Neuronal stem cell (in vitro differentiated cells): ENCODE measurements around the gene ZNF407.

Source experiments
- DNase-seq: peaks from one replicate; pipeline ENCODE4 v3.0.0-alpha.2; 2013; ENCODE audit warnings: low spot score
- H2AFZ ChIP-seq: one replicate; pipeline ENCODE4 v1.6.1; 2013; ENCODE audit warnings: mild to moderate bottlenecking, low read length, inconsistent platforms
- H2AK5ac ChIP-seq: 2 replicates; pipeline ENCODE4 v1.6.1; 2013; ENCODE audit warnings: low read depth, mild to moderate bottlenecking, inconsistent platforms, low read length, moderate library complexity, mixed read lengths
- H2BK120ac ChIP-seq: 2 replicates; pipeline ENCODE4 v1.6.1; 2013; ENCODE audit warnings: low read depth, mild to moderate bottlenecking, inconsistent platforms, low read length, moderate library complexity, mixed read lengths
- H2BK12ac ChIP-seq: one replicate; pipeline ENCODE4 v1.6.1; 2013; ENCODE audit warnings: low read length, inconsistent platforms
- H2BK15ac ChIP-seq: 2 replicates; pipeline ENCODE4 v1.6.1; 2013; ENCODE audit warnings: mild to moderate bottlenecking, low read length, inconsistent platforms, mixed read lengths
- H2BK5ac ChIP-seq: one replicate; pipeline ENCODE4 v1.6.1; 2013; ENCODE audit warnings: inconsistent platforms, mild to moderate bottlenecking, low read length, moderate library complexity
- H3K14ac ChIP-seq: one replicate; pipeline ENCODE4 v1.6.1; 2013; ENCODE audit warnings: low read length, inconsistent platforms
- H3K18ac ChIP-seq: 2 replicates; pipeline ENCODE4 v1.6.1; 2013; ENCODE audit warnings: low read length, inconsistent platforms
- H3K23ac ChIP-seq: 2 replicates; pipeline ENCODE4 v1.6.1; 2013; ENCODE audit warnings: low read depth, mild to moderate bottlenecking, mixed read lengths, low read length, inconsistent platforms; ENCODE audit not compliant: poor library complexity
- H3K27ac ChIP-seq: replicated peaks from 3 replicates; pipeline ENCODE4 v1.5.1; 2013; ENCODE audit warnings: low read length, inconsistent platforms
- H3K27me3 ChIP-seq, 3 experiments: 2 replicates each; pipeline ENCODE4 v1.6.1; 2013; ENCODE audit warnings: low read length in 3 of 3, mild to moderate bottlenecking in 2 of 3, inconsistent platforms in 1 of 3, low read depth in 1 of 3, mixed read lengths in 1 of 3, moderate library complexity in 1 of 3; ENCODE audit not compliant: control insufficient read depth in 3 of 3, insufficient read depth in 3 of 3
- H3K36me3 ChIP-seq, 2 donors: replicated peaks in 1 of 2; 2 replicates each; pipeline ENCODE4 v1.6.1; 2013; ENCODE audit warnings: low read length in 2 of 2; ENCODE audit not compliant: control insufficient read depth in 2 of 2, insufficient read depth in 2 of 2
- H3K4ac ChIP-seq: 2 replicates; pipeline ENCODE4 v1.6.1; 2013; ENCODE audit warnings: inconsistent platforms, mild to moderate bottlenecking, low read length, moderate library complexity
- H3K4me1 ChIP-seq, 2 donors: 1 replicate in 1 of 2; 2 replicates in 1 of 2; pipeline ENCODE4 v1.6.1; 2013; ENCODE audit warnings: low read length in 2 of 2, low read depth in 1 of 2; ENCODE audit not compliant: control insufficient read depth in 2 of 2, insufficient read depth in 1 of 2
- H3K4me2 ChIP-seq: one replicate; pipeline ENCODE4 v1.6.1; 2013; ENCODE audit warnings: mild to moderate bottlenecking, low read length, inconsistent platforms; ENCODE audit not compliant: insufficient read depth, poor library complexity, severe bottlenecking
- H3K4me3 ChIP-seq, 2 donors: 2 replicates each; pipeline ENCODE4 v1.5.1; 2013; ENCODE audit warnings: low read length in 2 of 2, mild to moderate bottlenecking in 2 of 2, inconsistent platforms in 1 of 2, moderate library complexity in 1 of 2
- H3K79me1 ChIP-seq: one replicate; pipeline ENCODE4 v1.6.1; 2013; ENCODE audit warnings: low read depth, mild to moderate bottlenecking, inconsistent platforms, low read length, moderate library complexity
- H3K9ac ChIP-seq: one replicate; pipeline ENCODE4 v1.6.1; 2013; ENCODE audit warnings: mild to moderate bottlenecking, low read depth, low read length, inconsistent platforms; ENCODE audit not compliant: poor library complexity
- H3K9me3 ChIP-seq, 2 donors: replicated peaks in 1 of 2; 2 replicates each; pipeline versions ENCODE3 to v1.6.1; 2013; ENCODE audit warnings: low read length in 2 of 2, mild to moderate bottlenecking in 2 of 2, inconsistent platforms in 1 of 2, low read depth in 1 of 2, mixed read lengths in 1 of 2, moderate library complexity in 1 of 2; ENCODE audit not compliant: control insufficient read depth in 2 of 2, insufficient read depth in 1 of 2
- H4K8ac ChIP-seq: one replicate; pipeline ENCODE4 v1.6.1; 2013; ENCODE audit warnings: low read depth, mild to moderate bottlenecking, inconsistent platforms, low read length, moderate library complexity
- H4K91ac ChIP-seq: one replicate; pipeline ENCODE4 v1.6.1; 2013; ENCODE audit warnings: low read length, low read depth, mild to moderate bottlenecking, inconsistent platforms; ENCODE audit not compliant: poor library complexity
- WGBS, 2 donors: extraction: QIAGEN DNeasy Blood & Tissue Kit; methylation state at CpG; one replicate each; pipeline ENCODE4 v1.1.7; 2013; ENCODE audit warnings: missing lambda C conversion rate in 2 of 2, mixed read lengths in 1 of 2; ENCODE audit not compliant: insufficient read length in 2 of 2, insufficient replicate concordance in 1 of 2; ENCODE audit errors: extremely low coverage in 2 of 2; 5-methylcytosine and 5-hydroxymethylcytosine counted together

Gene ZNF407

DNA sequence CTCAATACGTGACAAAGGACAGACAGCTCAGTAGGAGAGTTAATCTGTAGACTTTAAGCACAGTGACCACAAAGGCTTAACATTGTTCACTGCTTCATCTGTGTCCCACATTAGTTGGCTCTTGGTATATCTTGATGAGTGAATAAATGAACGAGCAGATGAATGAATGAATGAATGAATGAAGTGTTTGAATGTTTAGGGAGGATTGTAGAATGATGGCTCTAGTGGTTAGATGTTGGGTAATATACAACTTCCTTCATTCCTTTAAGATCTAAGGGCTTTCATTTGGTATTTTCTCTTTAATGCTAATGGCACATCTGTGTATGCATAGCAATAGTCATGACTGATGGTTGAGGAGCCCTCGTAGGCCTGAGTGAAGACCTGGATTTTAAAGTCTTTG, 40.5 kb downstream of the ZNF407 start:
- Histone ChIP-seq H2BK5ac (no peak overlapping the region), H3K4me1 (no peaks in the 10 kb centered on the region), H2AFZ (no peak overlapping the region), H3K18ac (no peak overlapping the region), H3K36me3 (peaks cover 0 to 12% of the 10 kb centered on the region in 2 donors), H3K27ac (no peak overlapping the region), H2AK5ac (no peak overlapping the region), H2BK15ac (no peak overlapping the region), H4K91ac (no peak overlapping the region), H3K23ac (no peak overlapping the region), H2BK120ac (no peak overlapping the region), H4K8ac (no peak overlapping the region), H3K27me3 (no peaks in the 10 kb centered on the region), H3K9ac (no peak overlapping the region), H3K79me1 (no peaks in the 10 kb centered on the region), H2BK12ac (no peak overlapping the region), H3K14ac (no peak overlapping the region), H3K4ac (no peak overlapping the region), H3K4me3 (no peak overlapping the region), H3K9me3 (no peaks in the 10 kb centered on the region), H3K4me2 (no peak overlapping the region)
- DNase-seq = no peak
- 100% methylated on average over 1 of the region's 3 CpGs; no CpG with 5 or more reads in 1 of the 2 donors for WGBS, 2 donors

DNA sequence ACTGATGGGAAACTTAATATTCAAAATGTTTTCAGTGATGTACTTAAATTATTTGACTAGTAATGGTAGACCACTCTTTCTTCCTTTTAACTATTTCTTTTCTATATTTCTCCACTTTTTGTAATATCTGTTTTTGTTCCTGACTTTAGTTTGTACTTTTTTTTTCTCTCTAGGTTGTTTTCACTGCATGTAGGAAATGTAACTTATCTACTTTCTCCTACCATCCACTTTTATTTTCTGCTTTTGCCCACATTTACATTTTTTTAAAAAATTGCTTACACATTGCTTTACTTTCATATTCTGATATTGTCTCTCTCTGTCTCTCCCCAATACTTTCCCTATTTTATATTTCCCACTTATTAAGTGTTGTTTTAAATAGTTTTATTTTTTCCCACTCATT, 47.0 kb downstream of the ZNF407 start:
- Histone ChIP-seq H4K91ac (no peak overlapping the region), H2BK15ac (no peak overlapping the region), H3K4ac (no peak overlapping the region), H3K23ac (no peak overlapping the region), H3K4me2 (no peak overlapping the region), H3K4me1 (no peaks in the 10 kb centered on the region), H4K8ac (no peak overlapping the region), H2BK12ac (no peak overlapping the region), H3K9me3 (no peaks in the 10 kb centered on the region), H2AFZ (no peak overlapping the region), H3K27ac (no peak overlapping the region), H3K18ac (no peak overlapping the region), H3K9ac (no peak overlapping the region), H3K79me1 (no peaks in the 10 kb centered on the region), H3K4me3 (no peak overlapping the region), H2AK5ac (no peak overlapping the region), H3K36me3 (peaks cover 0 to 4% of the 10 kb centered on the region in 2 donors), H2BK120ac (no peak overlapping the region), H3K14ac (no peak overlapping the region), H2BK5ac (no peak overlapping the region), H3K27me3 (no peaks in the 10 kb centered on the region)
- no peak for DNase-seq

DNA sequence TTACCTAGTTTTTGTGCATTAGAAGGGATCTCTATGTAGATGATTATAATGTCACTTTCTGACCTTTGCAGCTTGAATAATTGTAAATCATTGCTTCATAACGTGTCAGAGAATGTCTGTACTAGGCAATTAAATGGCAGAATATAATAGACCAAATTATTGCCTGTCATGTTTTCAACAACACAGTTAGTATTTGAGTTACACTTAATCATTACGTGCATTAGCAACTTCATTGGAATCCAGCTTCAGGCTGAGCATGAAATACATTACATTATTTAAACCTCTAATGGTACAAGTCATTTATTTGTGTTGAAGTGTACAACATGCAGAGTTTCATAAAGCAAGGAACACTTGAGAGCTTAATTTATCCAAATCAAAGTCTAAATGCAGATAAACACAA, 48.0 kb downstream of the ZNF407 start:
- Histone ChIP-seq H3K14ac (no peak overlapping the region), H2AK5ac (no peak overlapping the region), H3K9ac (no peak overlapping the region), H2BK5ac (no peak overlapping the region), H3K4me2 (no peak overlapping the region), H3K27ac (no peak overlapping the region), H4K8ac (no peak overlapping the region), H3K36me3 (peaks cover 0 to 4% of the 10 kb centered on the region in 2 donors), H4K91ac (no peak overlapping the region), H3K23ac (no peak overlapping the region), H3K4ac (no peak overlapping the region), H2BK120ac (no peak overlapping the region), H3K27me3 (no peaks in the 10 kb centered on the region), H3K9me3 (no peaks in the 10 kb centered on the region), H2BK12ac (no peak overlapping the region), H3K4me1 (no peaks in the 10 kb centered on the region), H2BK15ac (no peak overlapping the region), H3K4me3 (no peak overlapping the region), H2AFZ (no peak overlapping the region), H3K18ac (no peak overlapping the region), H3K79me1 (no peaks in the 10 kb centered on the region)
- no CpG with 5 or more reads among the region's 2 CpGs for WGBS, 2 donors
- DNase-seq = no peak

DNA sequence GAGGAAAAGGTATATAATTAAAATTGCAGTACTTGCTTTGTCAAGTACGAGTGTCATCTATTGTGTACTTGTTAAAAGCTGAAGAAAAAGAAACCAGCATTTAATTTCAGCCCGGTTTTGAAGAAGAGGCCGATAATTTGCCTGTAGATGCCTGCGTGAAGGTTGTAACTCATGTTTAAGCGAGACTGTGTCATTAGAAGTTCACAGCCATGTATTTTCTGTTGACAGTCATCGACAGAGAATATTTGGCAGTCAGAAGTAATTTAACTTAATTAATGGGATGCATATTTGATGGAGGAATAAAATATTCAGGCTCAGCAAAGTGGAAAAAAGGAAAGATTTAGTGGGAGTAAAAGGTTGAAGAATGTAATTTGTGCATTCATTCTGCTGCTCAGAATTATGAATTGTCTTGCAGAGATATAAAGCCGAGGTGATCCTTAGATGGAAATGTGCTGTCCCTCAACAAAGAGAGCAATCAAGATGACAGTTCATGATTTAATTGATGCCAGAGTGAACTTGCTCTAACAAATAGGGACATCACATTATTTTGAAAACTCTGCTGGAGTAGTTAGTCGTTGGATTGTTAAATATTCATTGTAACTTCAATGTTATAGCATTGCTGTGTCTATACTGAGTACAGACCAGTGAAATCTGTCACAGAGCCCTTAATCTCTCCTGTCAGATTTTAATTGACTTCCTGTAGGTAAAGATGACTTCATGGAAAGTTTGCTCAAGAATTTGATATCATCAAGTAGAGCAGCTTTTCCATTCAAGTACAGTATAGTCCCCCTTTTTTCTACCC, 53.9 kb downstream of the ZNF407 start:
- H3K36me3 ChIP-seq = peaks cover 0 to 4% of the 10 kb centered on the region in 2 donors
- no peak overlapping the region for H2AFZ ChIP-seq
- no peaks in the 10 kb centered on the region for H3K27me3 ChIP-seq
- no peak overlapping the region for H3K27ac ChIP-seq
- no peak overlapping the region for H2AK5ac ChIP-seq
- H2BK15ac ChIP-seq = no peak overlapping the region
- no peak overlapping the region for H4K8ac ChIP-seq
- no peak overlapping the region for H2BK5ac ChIP-seq
- no peak overlapping the region for H3K23ac ChIP-seq
- no peaks in the 10 kb centered on the region for H3K4me1 ChIP-seq
- no CpG with 5 or more reads among the region's 8 CpGs for whole genome bisulfite sequencing, 2 donors
- no peak overlapping the region for H3K14ac ChIP-seq
- H3K4ac ChIP-seq = no peak overlapping the region
- H3K4me2 ChIP-seq = no peak overlapping the region
- no peaks in the 10 kb centered on the region for H3K9me3 ChIP-seq
- H2BK12ac ChIP-seq = no peak overlapping the region
- H3K18ac ChIP-seq = no peak overlapping the region
- no peak overlapping the region for H3K9ac ChIP-seq
- no peak overlapping the region for H3K4me3 ChIP-seq
- H2BK120ac ChIP-seq = no peak overlapping the region
- no peak for DNase-seq
- no peaks in the 10 kb centered on the region for H3K79me1 ChIP-seq
- H4K91ac ChIP-seq = no peak overlapping the region
